Ishikawa (cell line): ENCODE measurements around the gene NANOS2.

ENCODE experiments used
- CEBPB ChIP-seq: IDR thresholded peaks from 2 replicates; pipeline ENCODE4 v1.6.1; 2012
- CREB1 ChIP-seq: IDR thresholded peaks from 2 replicates; pipeline ENCODE4 v1.6.1; 2012; ENCODE audit warnings: low read depth
- EGR1 ChIP-seq: IDR thresholded peaks from 2 replicates; pipeline ENCODE4 v1.6.1; 2012
- EP300 ChIP-seq: IDR thresholded peaks from 2 replicates; pipeline ENCODE4 v1.6.1; 2012; ENCODE audit warnings: borderline replicate concordance
- FOXM1 ChIP-seq: IDR thresholded peaks from 2 replicates; pipeline ENCODE4 v1.6.1; 2012; ENCODE audit warnings: low read depth, borderline replicate concordance
- NFIC ChIP-seq: IDR thresholded peaks from 2 replicates; pipeline ENCODE4 v1.6.1; 2012
- RAD21 ChIP-seq: IDR thresholded peaks from 2 replicates; pipeline ENCODE4 v1.6.1; 2012; ENCODE audit warnings: low read depth
- TAF1 ChIP-seq: IDR thresholded peaks from 2 replicates; pipeline ENCODE4 v1.6.1; 2012; ENCODE audit warnings: low read depth, mild to moderate bottlenecking
- TEAD4 ChIP-seq: IDR thresholded peaks from 2 replicates; pipeline ENCODE4 v1.6.1; 2012
- YY1 ChIP-seq: IDR thresholded peaks from 2 replicates; pipeline ENCODE4 v1.6.1; 2012; ENCODE audit warnings: low read depth
- ZBTB7A ChIP-seq: IDR thresholded peaks from 2 replicates; pipeline ENCODE4 v1.6.1; 2012; ENCODE audit warnings: low read depth
- TF ChIP-seq, protein P1 (sequence below): IDR thresholded peaks from 2 replicates; pipeline ENCODE4 v1.6.1; 2012
- TF ChIP-seq, protein P2 (sequence below): IDR thresholded peaks from 2 replicates; pipeline ENCODE4 v1.6.1; 2012

DNA sequence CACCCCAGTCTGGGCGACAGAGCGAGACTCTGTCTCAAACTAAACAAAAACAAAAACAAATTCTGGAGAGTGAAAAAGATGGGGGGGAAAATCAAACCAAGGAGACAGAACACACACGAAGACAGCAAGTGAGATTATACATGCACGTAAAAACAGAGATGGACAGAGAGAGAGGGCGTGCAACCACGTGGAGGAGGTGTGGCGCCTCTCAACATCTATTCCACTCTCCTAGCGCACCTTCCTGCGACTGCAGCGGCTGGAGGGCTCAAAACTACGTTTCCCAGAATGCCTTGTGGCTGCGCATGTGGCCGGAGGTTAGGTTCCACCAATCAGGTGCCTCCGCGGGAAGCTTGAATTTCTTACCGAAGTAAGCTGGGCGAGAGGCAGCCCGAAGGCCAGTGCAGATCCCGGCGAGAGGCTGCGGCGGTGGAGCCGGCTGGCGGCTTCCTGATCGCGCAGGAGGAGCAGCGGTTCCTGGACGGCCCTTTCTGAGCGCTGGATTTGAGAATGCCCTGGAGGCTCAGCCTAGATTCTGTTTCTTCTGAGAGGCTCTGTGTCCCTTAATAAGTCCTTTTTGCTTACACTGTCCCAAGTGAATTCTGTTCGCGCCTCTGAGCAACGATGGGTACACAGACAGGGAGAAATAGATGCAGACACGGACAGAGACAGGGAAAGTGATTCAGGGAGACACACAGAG, 13.1 kb upstream of the NANOS2 start:
- no peak for TF ChIP-seq EP300
- TF ChIP-seq, protein P1, sequence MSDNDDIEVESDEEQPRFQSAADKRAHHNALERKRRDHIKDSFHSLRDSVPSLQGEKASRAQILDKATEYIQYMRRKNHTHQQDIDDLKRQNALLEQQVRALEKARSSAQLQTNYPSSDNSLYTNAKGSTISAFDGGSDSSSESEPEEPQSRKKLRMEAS = peak; percentile 99
- no peak for TF ChIP-seq TEAD4
- TF ChIP-seq CEBPB = no peak
- TF ChIP-seq YY1 = no peak
- peak; percentile 13; the same call in 1 of the 2 replicates for TF ChIP-seq RAD21
- TF ChIP-seq EGR1 = no peak
- 0 out of 2 replicates have a peak, but pooled peaks have one; percentile 46 for TF ChIP-seq CREB1
- TF ChIP-seq ZBTB7A = no peak
- TF ChIP-seq TAF1 = no peak
- TF ChIP-seq NFIC = no peak
- TF ChIP-seq, protein P2, sequence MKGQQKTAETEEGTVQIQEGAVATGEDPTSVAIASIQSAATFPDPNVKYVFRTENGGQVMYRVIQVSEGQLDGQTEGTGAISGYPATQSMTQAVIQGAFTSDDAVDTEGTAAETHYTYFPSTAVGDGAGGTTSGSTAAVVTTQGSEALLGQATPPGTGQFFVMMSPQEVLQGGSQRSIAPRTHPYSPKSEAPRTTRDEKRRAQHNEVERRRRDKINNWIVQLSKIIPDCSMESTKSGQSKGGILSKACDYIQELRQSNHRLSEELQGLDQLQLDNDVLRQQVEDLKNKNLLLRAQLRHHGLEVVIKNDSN = peak; percentile 94
- peak; percentile 92 for TF ChIP-seq FOXM1
